ENCODE measurements around the gene TAS2R4. TPM values are rescaled to one million over a fixed set of nuclear protein-coding genes. Genes with fewer than 3 reads are reported as not detected.
"Not testable (repeated sequence)": the region's sequence is repeated elsewhere in the genome, so short reads cannot be mapped to it uniquely, and the experiment has no call there.

Gene TAS2R4
- total RNA-seq, 1 donor from 2014 or later, result 2.2 TPM

DNA sequence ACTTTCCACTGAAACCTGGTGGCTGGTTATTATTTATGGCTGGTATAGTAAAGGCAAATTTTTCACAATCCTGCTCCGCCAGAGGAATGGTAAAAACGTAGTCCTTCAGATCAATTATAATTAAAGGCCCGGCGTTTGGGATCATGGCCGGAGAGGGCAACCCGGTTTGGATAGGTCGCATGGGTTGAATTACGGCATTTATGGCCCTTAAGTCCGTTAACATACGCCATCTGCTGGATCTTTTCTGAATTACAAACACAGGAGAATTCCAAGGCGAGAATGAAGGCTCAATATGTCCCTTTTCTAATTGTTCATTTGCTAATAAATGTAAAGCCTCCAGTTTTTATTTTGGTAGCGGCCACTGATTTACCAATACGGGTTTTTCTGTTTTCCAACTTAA is 23.8 kb upstream of the TAS2R4 start:
- Mint-ChIP-seq H3K36me3 (peaks cover 74% of the 10 kb centered on the region), H3K4me1 (ENCODE audit: unreplicated experiment) (no peaks in the 10 kb centered on the region), H3K27ac (no peak overlapping the region), H3K4me3 (no peak overlapping the region), H3K27me3 (no peaks in the 10 kb centered on the region), H3K9me3 (peaks cover 16% of the 10 kb centered on the region)
- no peak for DNase-seq (ENCODE audit: extremely low spot score, unreplicated experiment)
- TF ChIP-seq, protein P1, sequence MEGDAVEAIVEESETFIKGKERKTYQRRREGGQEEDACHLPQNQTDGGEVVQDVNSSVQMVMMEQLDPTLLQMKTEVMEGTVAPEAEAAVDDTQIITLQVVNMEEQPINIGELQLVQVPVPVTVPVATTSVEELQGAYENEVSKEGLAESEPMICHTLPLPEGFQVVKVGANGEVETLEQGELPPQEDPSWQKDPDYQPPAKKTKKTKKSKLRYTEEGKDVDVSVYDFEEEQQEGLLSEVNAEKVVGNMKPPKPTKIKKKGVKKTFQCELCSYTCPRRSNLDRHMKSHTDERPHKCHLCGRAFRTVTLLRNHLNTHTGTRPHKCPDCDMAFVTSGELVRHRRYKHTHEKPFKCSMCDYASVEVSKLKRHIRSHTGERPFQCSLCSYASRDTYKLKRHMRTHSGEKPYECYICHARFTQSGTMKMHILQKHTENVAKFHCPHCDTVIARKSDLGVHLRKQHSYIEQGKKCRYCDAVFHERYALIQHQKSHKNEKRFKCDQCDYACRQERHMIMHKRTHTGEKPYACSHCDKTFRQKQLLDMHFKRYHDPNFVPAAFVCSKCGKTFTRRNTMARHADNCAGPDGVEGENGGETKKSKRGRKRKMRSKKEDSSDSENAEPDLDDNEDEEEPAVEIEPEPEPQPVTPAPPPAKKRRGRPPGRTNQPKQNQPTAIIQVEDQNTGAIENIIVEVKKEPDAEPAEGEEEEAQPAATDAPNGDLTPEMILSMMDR (conservative IDR thresholded peaks at IDR 0.05), result peak; percentile 66

- H3K4me3 Mint-ChIP-seq, result no peak overlapping the region
- DNase-seq (ENCODE audit: extremely low spot score, unreplicated experiment), result no peak
- peaks cover 87% of the 10 kb centered on the region for H3K36me3 Mint-ChIP-seq
- no peaks in the 10 kb centered on the region for H3K27me3 Mint-ChIP-seq
- H3K4me1 Mint-ChIP-seq (ENCODE audit: unreplicated experiment), result no peaks in the 10 kb centered on the region
- TF ChIP-seq, protein P1 (conservative IDR thresholded peaks at IDR 0.05), result peak; percentile 65
- H3K9me3 Mint-ChIP-seq, result peaks cover 14% of the 10 kb centered on the region
- H3K27ac Mint-ChIP-seq, result no peak overlapping the region
Observed at GRCh38 chr7:141754939-141755338, 21.5 kb upstream of the TAS2R4 start.

DNA sequence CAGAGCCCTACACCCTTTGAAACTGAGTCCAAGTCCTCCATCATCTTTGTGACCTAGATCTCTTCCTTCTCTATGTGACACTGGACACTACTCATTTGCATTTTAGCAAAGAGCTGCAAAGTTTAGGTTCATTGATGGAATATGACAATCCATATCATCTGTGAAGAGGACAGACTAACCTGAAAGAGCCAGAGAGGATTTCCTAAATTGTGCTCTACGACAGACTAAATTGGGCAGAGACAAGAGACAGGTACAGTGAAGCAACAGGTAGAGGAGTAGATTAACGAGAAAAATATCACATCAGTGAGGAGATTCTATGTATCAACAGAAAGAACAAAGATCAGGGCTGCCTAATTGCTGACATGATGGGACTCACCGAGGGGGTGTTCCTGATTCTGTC is 12.7 kb upstream of the TAS2R4 start, which contains the start of gene TAS2R3:
TSS of gene TAS2R3 (plus strand) at position 301 of the 400 bp plus-strand sequence. CDS start at position 363, 62 bp downstream.
- no peak for DNase-seq (ENCODE audit: extremely low spot score, unreplicated experiment)
- no peaks in the 10 kb centered on the region for H3K27me3 Mint-ChIP-seq
- peaks cover 40% of the 10 kb centered on the region for H3K36me3 Mint-ChIP-seq
- H3K27ac Mint-ChIP-seq, result no peak within 1 kb of the TSS
- TF ChIP-seq, protein P1 (conservative IDR thresholded peaks at IDR 0.05), result no peak
- H3K4me3 Mint-ChIP-seq, result no peak within 1 kb of the TSS
- no peaks in the 10 kb centered on the region for H3K9me3 Mint-ChIP-seq
- H3K4me1 Mint-ChIP-seq (ENCODE audit: unreplicated experiment), result no peaks in the 10 kb centered on the region

- H3K27ac Mint-ChIP-seq; H3K4me1 Mint-ChIP-seq (ENCODE audit: unreplicated experiment); H3K9me3 Mint-ChIP-seq; H3K27me3 Mint-ChIP-seq; DNase-seq (ENCODE audit: extremely low spot score, unreplicated experiment); H3K4me3 Mint-ChIP-seq: not testable (repeated sequence)
- peaks cover 28% of the 10 kb centered on the region for H3K36me3 Mint-ChIP-seq
Observed at GRCh38 chr7:141770083-141770583, 6.3 kb upstream of the TAS2R4 start.

DNA sequence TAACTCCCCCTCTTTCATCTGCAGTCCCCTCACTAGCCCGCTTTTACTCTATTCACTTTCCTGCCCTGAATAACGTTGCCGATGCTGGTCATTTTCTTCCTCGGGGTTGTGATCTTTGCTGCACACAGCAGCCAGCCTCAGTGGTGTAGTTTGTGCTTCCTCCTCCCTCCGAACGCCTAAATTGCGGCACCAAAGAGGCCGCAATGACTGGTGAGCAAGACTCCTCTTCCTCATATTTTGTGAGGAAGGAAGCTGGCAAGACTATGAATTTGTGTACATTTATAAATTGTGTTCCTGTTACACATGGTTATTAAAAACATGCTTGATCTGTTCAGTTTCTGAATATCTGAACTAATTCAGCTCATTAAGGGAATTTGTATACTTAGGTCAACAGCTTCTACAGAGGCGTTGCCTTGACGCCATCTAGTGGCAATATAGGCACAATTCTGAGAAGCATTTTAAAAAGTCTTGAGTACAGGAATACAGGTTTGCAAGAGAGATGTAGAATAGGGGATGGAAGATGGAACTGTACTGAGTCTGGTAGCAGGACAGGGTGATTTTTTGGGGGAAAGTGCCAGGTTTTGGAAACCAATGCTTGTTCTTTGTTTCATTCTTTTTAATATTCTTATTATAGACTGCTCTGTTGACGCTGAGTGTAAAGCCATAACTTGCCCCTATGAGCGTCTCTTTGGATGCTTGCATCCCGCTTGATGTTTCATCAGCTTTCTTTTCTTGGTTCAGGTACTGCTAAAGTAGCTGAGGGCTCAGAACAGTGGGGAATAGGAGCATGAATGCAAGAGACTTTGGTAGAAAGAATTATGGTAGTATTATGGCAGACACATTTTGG is 9.5 kb downstream of the TAS2R4 start:
- Mint-ChIP-seq H3K27ac (no peak overlapping the region), H3K36me3 (peaks cover 5% of the 10 kb centered on the region), H3K4me3 (no peak overlapping the region), H3K4me1 (ENCODE audit: unreplicated experiment) (no peaks in the 10 kb centered on the region), H3K27me3 (no peaks in the 10 kb centered on the region), H3K9me3 (no peaks in the 10 kb centered on the region)
- DNase-seq (ENCODE audit: extremely low spot score, unreplicated experiment), result no peak
- TF ChIP-seq, protein P1 (conservative IDR thresholded peaks at IDR 0.05), result peak; percentile 85

- no peak overlapping the region for H3K4me3 Mint-ChIP-seq
- TF ChIP-seq, protein P1 (conservative IDR thresholded peaks at IDR 0.05), result no peak
- no peaks in the 10 kb centered on the region for H3K9me3 Mint-ChIP-seq
- peaks cover 14% of the 10 kb centered on the region for H3K36me3 Mint-ChIP-seq
- H3K4me1 Mint-ChIP-seq (ENCODE audit: unreplicated experiment), result no peaks in the 10 kb centered on the region
- no peaks in the 10 kb centered on the region for H3K27me3 Mint-ChIP-seq
- no peak for DNase-seq (ENCODE audit: extremely low spot score, unreplicated experiment)
- H3K27ac Mint-ChIP-seq, result no peak overlapping the region
Observed at GRCh38 chr7:141788296-141788695, 11.8 kb downstream of the TAS2R4 start.
